ENCODE measurements around the gene MINDY2.

- TF ChIP-seq PML (IDR thresholded peaks at IDR 0.05; ENCODE audit: low read length) (peak; percentile 78), ASH2L (IDR thresholded peaks at IDR 0.05; ENCODE audit: borderline replicate concordance, low read depth) (no peak)
Observed at GRCh38 chr15:58770857-58771620, at the start of gene MINDY2.

Data from GM12878 (cell line).